Measurements from ENCODE around the gene CCDC57.

Gene CCDC57

GRCh38 chr17:82234211-82235055 is 21.8 kb upstream of the CCDC57 start:
- DNase-seq: no peak

GRCh38 chr17:82232876-82233785 is 20.5 kb upstream of the CCDC57 start:
- no peak for DNase-seq

GRCh38 chr17:82232322-82232820 is 19.7 kb upstream of the CCDC57 start:
- no peak for DNase-seq

GRCh38 chr17:82231562-82232321 is 19.1 kb upstream of the CCDC57 start:
- peak; percentile 51 for DNase-seq

GRCh38 chr17:82231312-82231561 is 18.6 kb upstream of the CCDC57 start:
- no peak for DNase-seq

- peak; percentile 35 for DNase-seq
Measured at GRCh38 chr17:82230609-82231311, 18.1 kb upstream of the CCDC57 start.

GRCh38 chr17:82229698-82230608 is 17.3 kb upstream of the CCDC57 start:
- no peak for DNase-seq

- peak; percentile 57 for DNase-seq
Measured at GRCh38 chr17:82228842-82229697, 16.4 kb upstream of the CCDC57 start, which contains the start of gene SLC16A3. SLC16A3 (plus strand) TSS chr17:82229042; CDS start chr17:82236009, 6,967 bp downstream.

GRCh38 chr17:82228278-82228841 is 15.7 kb upstream of the CCDC57 start:
- peak; percentile 63 for DNase-seq

GRCh38 chr17:82227629-82228277 is 15.1 kb upstream of the CCDC57 start:
- no peak for DNase-seq

GRCh38 chr17:82226809-82227628 is 14.4 kb upstream of the CCDC57 start:
- no peak for DNase-seq

GRCh38 chr17:82226146-82226808 is 13.6 kb upstream of the CCDC57 start:
- no peak for DNase-seq

- DNase-seq: no peak
Measured at GRCh38 chr17:82225368-82226029, 12.9 kb upstream of the CCDC57 start.

GRCh38 chr17:82224666-82225065 is 12.0 kb upstream of the CCDC57 start:
- no peak for DNase-seq

- DNase-seq: no peak
Measured at GRCh38 chr17:82223517-82223916, 10.9 kb upstream of the CCDC57 start.

GRCh38 chr17:82222816-82223215 is 10.2 kb upstream of the CCDC57 start:
- no peak for DNase-seq

- DNase-seq: no peak
Measured at GRCh38 chr17:82221341-82221902, 8.8 kb upstream of the CCDC57 start.

All from GDM1 (cell line).